ENCODE data around the gene DOK4.
"Not testable (repeated sequence)": the region's sequence is repeated elsewhere in the genome, so short reads cannot be mapped to it uniquely, and the experiment has no call there.

The DOK4 gene

DNA sequence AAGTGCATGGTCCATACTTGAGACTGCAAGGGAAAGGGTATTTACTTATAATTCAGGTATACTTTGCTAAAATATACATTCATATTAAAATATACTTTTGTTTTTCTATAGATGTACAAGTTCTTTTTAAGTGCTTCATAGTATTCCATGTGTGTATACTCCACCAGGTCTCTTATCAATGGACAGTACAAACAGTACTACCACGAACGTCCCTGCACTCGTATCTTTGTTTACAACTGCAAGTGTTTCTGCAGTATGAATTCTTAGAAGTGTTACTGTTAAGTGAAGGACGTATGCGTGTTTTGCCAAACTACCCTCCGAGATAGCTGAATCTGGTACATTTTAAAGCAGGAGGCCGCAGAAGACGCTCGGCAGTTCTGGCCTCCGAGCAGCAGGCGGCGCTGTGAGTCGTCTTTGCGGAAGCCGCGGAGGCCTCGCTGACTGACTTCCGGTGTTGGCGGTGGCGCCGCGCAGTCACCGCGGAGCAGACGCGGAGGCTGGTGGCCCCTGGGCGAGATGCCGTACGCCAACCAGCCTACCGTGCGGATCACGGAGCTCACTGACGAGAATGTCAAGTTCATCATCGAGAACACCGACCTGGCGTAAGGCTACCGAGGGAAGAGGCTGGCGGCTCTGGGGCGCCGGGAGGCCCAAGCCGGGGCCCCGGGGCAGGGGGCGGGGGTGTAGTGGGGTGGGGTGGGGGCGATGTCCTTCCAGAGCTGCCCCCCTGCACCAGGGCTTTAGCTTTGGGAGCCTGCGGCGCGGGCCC is 23.9 kb downstream of the DOK4 start, which contains the start of gene POLR2C:
POLR2C (plus strand) TSS at position 471 of the 769 bp plus-strand sequence; CDS start at position 517, 46 bp downstream.
- FAIRE-seq: peak; percentile 89
- DNase-seq (ENCODE audit: extremely low spot score, insufficient read length, low read depth): peak; percentile 88

GRCh38 chr16:57452021-57452420 is 34.3 kb downstream of the DOK4 start:
- FAIRE-seq: no peak
- DNase-seq (ENCODE audit: extremely low spot score, insufficient read length, low read depth): no peak

DNA sequence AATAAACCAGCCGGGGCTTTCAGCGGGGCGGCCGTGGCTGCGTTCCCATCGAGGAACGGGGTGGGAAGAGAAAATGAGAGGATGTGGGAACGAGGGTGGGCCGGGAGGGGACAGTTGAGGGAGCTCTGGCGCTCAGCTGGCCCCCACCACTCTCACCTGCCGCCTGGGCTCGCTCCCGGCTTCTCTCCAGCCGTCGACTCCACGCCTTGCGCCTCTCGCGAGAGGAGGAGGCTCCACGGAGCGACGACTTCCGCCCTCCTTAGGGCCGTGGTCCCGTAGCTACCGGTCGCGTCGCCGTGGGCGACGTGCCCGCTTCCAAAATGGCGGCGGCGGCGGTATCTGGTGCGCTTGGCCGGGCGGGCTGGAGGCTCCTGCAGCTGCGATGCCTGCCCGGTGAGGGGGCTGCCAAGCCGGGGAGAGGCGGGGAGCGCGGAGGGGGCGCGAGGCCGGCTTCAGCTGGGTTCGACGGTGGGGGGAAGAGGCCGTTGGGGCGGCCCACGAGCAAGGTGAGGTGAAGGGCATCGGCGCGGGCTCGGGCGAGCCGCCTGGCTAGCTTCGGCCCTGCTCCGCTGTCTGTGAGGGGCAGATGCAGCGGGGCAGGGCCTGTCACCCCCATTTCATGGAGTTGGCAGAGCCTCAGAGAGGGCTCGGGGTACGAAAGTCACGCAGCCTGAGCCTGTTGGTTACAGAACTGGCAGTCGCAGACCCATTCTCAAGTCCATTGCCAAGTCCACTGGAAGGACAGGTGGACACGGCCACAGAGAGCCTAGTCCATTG is 38.9 kb downstream of the DOK4 start, which contains the start of the genes CIAPIN1 and COQ9:
CIAPIN1 (minus strand) TSS at position 200 of the 777 bp plus-strand sequence. CDS start 6,457 bp downstream, outside the sequence.
COQ9 (plus strand) TSS at position 294 of the 777 bp plus-strand sequence; CDS start at position 321, 27 bp downstream.
- DNase-seq (ENCODE audit: extremely low spot score, insufficient read length, low read depth) (peak; percentile 94), FAIRE-seq (peak; percentile 88)

DNA sequence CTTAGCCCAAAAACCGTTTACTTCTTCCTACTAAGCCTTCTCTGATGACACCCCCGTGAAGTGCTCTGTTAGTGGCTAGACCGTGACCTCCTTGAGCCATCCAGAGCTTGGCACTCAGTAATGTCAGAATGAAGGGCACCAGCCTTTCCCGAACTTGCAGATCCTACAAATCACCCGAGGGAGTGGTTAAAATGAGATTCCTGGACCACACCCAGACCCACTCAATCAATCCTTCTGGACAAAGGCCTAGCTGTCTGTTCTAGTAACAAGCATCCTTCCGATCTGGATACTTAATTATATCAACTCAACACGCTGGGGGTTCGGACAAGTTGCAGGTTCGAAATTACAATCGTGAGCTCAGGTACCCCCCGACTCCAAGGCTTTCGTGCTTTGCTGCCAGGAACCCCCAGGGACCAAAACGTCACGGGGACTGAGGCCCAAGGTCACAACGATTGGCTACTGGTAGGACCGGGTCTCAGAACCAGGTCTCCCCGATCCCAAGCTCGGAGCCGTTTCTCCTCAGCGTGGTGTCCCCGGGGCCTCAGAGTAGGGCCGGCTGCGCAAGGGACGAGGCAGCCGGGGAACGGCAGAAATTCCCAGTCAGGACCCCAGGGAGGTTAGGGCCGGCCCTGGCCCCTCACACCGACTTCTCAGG is 39.6 kb downstream of the DOK4 start:
- DNase-seq (ENCODE audit: extremely low spot score, insufficient read length, low read depth) (no peak), FAIRE-seq (peak; percentile 63)

- FAIRE-seq (no peak), DNase-seq (ENCODE audit: extremely low spot score, insufficient read length, low read depth) (no peak)
Measured at GRCh38 chr16:57445510-57445909, 40.8 kb downstream of the DOK4 start.

DNA sequence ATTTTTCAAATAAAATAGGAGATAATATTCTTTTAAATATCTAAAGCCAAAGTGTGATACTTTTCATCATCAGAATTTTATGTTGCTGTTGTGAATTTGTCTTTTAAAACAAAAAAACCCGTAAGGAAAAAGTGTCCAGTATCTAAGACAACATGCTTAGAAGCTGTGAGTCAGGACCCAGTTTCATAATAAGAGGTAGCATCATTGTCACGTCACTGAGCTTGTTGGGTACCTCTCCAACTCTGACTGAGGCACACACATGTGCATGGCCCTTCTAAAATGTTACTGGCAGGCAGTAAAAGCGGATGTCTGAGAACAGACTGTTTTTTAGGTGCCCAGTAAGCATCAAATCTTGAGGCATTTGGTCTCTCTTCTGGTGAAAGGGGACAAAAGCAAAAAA is 41.6 kb downstream of the DOK4 start:
- DNase-seq (ENCODE audit: extremely low spot score, insufficient read length, low read depth): no peak

GRCh38 chr16:57440551-57440950 is 45.7 kb downstream of the DOK4 start:
- FAIRE-seq; DNase-seq (ENCODE audit: extremely low spot score, insufficient read length, low read depth): not testable (repeated sequence)

More for the DNA sequence above, 41.6 kb downstream of the DOK4 start:
- FAIRE-seq: no peak

DNA sequence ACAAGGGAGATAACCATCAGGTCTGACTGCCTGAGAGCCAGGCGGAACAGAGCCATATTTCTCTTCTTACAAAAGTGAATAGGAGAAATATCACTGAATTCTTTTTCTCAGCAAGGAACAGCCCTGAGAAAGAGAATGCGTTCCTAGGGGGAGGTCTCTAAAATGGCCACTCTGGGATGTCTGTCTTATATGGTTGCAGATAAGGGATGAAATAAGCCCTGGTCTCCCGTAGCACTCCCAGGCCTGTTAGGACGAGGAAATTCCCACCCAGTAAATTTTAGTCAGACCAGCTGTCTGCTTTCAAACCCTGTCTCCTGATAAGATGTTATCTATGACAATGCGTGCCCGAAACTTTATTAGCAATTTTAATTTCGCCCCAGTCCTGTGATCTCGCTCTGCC is 46.3 kb downstream of the DOK4 start:
- not testable (repeated sequence) for FAIRE-seq; DNase-seq (ENCODE audit: extremely low spot score, insufficient read length, low read depth)

DNA sequence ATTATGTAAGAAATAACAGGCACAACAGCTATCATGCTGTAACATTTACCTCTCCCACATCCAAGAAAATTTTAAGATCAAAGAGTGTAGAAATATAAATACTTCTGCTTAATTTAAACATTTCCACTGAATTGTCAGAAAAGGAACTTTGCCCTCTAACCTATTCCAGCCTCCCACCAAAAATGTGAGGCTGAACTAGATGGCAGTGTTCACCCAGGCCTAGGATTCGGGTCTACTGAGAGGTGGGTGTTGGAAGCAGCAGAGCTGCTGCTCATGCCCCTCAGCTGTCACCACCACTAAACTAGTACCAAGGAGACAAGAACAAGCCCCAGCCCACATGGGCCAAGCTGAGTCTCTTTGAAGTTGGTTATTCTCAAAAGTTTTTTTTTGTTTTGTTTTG is 50.5 kb downstream of the DOK4 start:
- FAIRE-seq: no peak
- DNase-seq (ENCODE audit: extremely low spot score, insufficient read length, low read depth): no peak

GRCh38 chr16:57434003-57434402 is 52.3 kb downstream of the DOK4 start:
- DNase-seq (ENCODE audit: extremely low spot score, insufficient read length, low read depth): no peak
- no peak for FAIRE-seq

DNA sequence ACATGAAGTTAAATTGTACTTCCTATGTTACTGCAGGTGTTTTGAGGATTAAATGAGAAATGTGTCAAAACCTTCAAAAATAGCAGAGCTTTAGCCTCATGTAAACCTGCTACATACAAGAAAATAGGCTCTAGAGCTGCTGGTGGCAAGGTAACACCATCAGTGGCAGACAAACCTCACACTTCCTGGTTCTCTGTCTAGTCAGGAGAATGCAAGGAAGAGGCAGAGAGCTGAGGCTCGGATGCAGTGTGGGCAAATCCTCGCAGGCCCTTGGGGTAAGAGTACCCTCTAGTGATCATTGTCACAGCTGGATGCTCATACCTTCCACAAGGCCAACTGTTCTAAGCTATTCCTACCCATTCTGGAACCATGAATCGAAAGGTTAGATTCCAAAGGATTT is 53.3 kb downstream of the DOK4 start:
- FAIRE-seq: no peak
- DNase-seq (ENCODE audit: extremely low spot score, insufficient read length, low read depth): no peak

DNA sequence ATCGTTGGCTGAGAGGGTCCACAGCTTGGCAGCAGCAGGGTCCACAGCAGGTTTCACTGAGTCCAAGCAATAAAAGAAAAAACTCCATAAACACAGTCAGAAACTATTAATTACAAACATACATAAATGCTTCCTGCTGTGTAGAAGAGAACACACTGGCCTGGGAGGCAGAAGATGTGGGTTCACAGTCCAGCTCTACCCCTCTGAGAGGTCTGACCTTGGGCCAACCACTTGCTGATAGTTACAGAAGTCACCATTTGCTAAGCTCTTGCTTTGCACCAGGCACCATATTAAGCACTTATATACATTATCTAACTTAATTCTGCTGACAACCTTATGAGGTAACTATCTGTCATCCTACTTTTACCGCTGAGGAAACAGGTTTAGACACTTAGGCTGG is 53.8 kb downstream of the DOK4 start:
- DNase-seq (ENCODE audit: extremely low spot score, insufficient read length, low read depth) (no peak), FAIRE-seq (no peak)

GRCh38 chr16:57430955-57431354 is 55.3 kb downstream of the DOK4 start:
- no peak for FAIRE-seq

GRCh38 chr16:57427824-57428223 is 58.5 kb downstream of the DOK4 start:
- FAIRE-seq (no peak), DNase-seq (ENCODE audit: extremely low spot score, insufficient read length, low read depth) (no peak)

More at GRCh38 chr16:57430955-57431354, 55.3 kb downstream of the DOK4 start:
- no peak for DNase-seq (ENCODE audit: extremely low spot score, insufficient read length, low read depth)

- DNase-seq (ENCODE audit: extremely low spot score, insufficient read length, low read depth) (no peak), FAIRE-seq (no peak)
Measured at GRCh38 chr16:57427307-57427706, 59.0 kb downstream of the DOK4 start.

DNA sequence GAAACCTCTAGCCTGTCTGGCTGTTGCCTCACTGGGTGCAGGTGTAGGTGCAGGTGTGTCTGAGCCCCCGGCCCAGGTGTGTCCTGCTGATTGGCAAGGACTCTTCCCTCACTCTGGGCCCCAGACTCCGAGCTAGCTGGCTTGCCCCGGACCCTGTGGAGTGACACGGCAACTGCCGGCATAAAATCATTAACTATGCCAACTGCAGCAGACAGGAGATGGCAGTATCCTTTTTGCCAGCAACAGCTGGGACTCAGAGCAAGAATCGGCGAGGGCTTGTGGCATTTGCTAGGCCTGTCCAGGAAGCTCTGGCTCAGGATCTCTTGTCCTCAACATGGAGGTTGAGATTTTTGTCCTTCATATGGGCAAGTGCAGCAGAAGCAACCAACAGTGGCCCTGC is 59.9 kb downstream of the DOK4 start:
- no peak for FAIRE-seq
- DNase-seq (ENCODE audit: extremely low spot score, insufficient read length, low read depth): no peak

GRCh38 chr16:57424583-57424982 is 61.7 kb downstream of the DOK4 start:
- FAIRE-seq: no peak
- DNase-seq (ENCODE audit: extremely low spot score, insufficient read length, low read depth): no peak

- no peak for DNase-seq (ENCODE audit: extremely low spot score, insufficient read length, low read depth)
- FAIRE-seq: no peak
Measured at GRCh38 chr16:57423152-57423551, 63.1 kb downstream of the DOK4 start.

GRCh38 chr16:57422026-57422944 is 64.0 kb downstream of the DOK4 start:
- no peak for DNase-seq (ENCODE audit: extremely low spot score, insufficient read length, low read depth)
- FAIRE-seq: no peak

Data from GM18507 (cell line).